ENCODE measurements around the gene PUSL1.

PUSL1 gene

GRCh38 chr1:1332031-1332755, 23.8 kb downstream of the PUSL1 start:
- TF ChIP-seq CTCF (IDR thresholded peaks at IDR 0.05; ENCODE audit: insufficient read depth, low read length) = no peak
- no peak for TF ChIP-seq SPI1 (IDR thresholded peaks at IDR 0.05; ENCODE audit: borderline replicate concordance, low read depth)
- TF ChIP-seq GABPA (IDR thresholded peaks at IDR 0.05; ENCODE audit: low read depth) = no peak
- 0 out of 2 replicates have a peak, but pooled peaks have one; percentile 14 for TF ChIP-seq POLR2AphosphoS5 (IDR thresholded peaks at IDR 0.05; ENCODE audit: low read depth)
- no peak for TF ChIP-seq REST (IDR thresholded peaks at IDR 0.05; ENCODE audit: insufficient replicate concordance, low read depth)

GRCh38 chr1:1332774-1333480, 24.5 kb downstream of the PUSL1 start:
- H3K27me3 ChIP-seq (ENCODE audit: insufficient read depth, poor library complexity, severe bottlenecking) = no peaks in the 10 kb centered on the region
- TF ChIP-seq POLR2AphosphoS5 (IDR thresholded peaks at IDR 0.05; ENCODE audit: low read depth) (peak; percentile 32; the same call in 1 of the 2 replicates), GABPA (IDR thresholded peaks at IDR 0.05; ENCODE audit: low read depth) (no peak)
- H3K27ac ChIP-seq (replicated peaks) = no peak overlapping the region
- no peak for DNase-seq (ENCODE audit: low read depth in 1 of 2, low spot score in 1 of 2)
- H3K4me3 ChIP-seq (replicated peaks; ENCODE audit: insufficient read depth, low read length) = no peak overlapping the region

More at GRCh38 chr1:1332031-1332755, 23.8 kb downstream of the PUSL1 start:
- no peak overlapping the region for H3K4me3 ChIP-seq (replicated peaks; ENCODE audit: insufficient read depth, low read length)
- DNase-seq (ENCODE audit: low read depth in 1 of 2, low spot score in 1 of 2) = no peak
- no peaks in the 10 kb centered on the region for H3K27me3 ChIP-seq (ENCODE audit: insufficient read depth, poor library complexity, severe bottlenecking)
- no peak overlapping the region for H3K27ac ChIP-seq (replicated peaks)

GRCh38 chr1:1333551-1334241, 25.3 kb downstream of the PUSL1 start:
- Histone ChIP-seq H3K27me3 (ENCODE audit: insufficient read depth, poor library complexity, severe bottlenecking) (no peaks in the 10 kb centered on the region), H3K27ac (replicated peaks) (no peak overlapping the region), H3K4me3 (replicated peaks; ENCODE audit: insufficient read depth, low read length) (no peak overlapping the region)
- DNase-seq (ENCODE audit: low read depth in 1 of 2, low spot score in 1 of 2) = no peak
- TF ChIP-seq SPI1 (IDR thresholded peaks at IDR 0.05; ENCODE audit: borderline replicate concordance, low read depth) (no peak), GABPA (IDR thresholded peaks at IDR 0.05; ENCODE audit: low read depth) (no peak), REST (IDR thresholded peaks at IDR 0.05; ENCODE audit: insufficient replicate concordance, low read depth) (no peak), POLR2AphosphoS5 (IDR thresholded peaks at IDR 0.05; ENCODE audit: low read depth) (no peak; the same call in 1 of the 2 replicates), CTCF (IDR thresholded peaks at IDR 0.05; ENCODE audit: insufficient read depth, low read length) (no peak)

- H3K27me3 ChIP-seq (ENCODE audit: insufficient read depth, poor library complexity, severe bottlenecking) = no peaks in the 10 kb centered on the region
- no peak overlapping the region for H3K4me3 ChIP-seq (replicated peaks; ENCODE audit: insufficient read depth, low read length)
- TF ChIP-seq REST (IDR thresholded peaks at IDR 0.05; ENCODE audit: insufficient replicate concordance, low read depth) (peak; percentile 92), SPI1 (IDR thresholded peaks at IDR 0.05; ENCODE audit: borderline replicate concordance, low read depth) (no peak), GABPA (IDR thresholded peaks at IDR 0.05; ENCODE audit: low read depth) (no peak), CTCF (IDR thresholded peaks at IDR 0.05; ENCODE audit: insufficient read depth, low read length) (no peak), POLR2AphosphoS5 (IDR thresholded peaks at IDR 0.05; ENCODE audit: low read depth) (no peak; the same call in 1 of the 2 replicates)
- H3K27ac ChIP-seq (replicated peaks) = no peak overlapping the region
- no peak for DNase-seq (ENCODE audit: low read depth in 1 of 2, low spot score in 1 of 2)
These were observed 26.4 kb downstream of the PUSL1 start for GRCh38 chr1:1334835-1335234.
